Activated CD8-positive, alpha-beta T cell treated with anti-CD3 and anti-CD28 coated beads, Interleukin-2, amount 10 ng/mL, durations not matched to agents 7 days and 5 days (primary cell): ENCODE measurements around the gene SMIM45.

ENCODE experiments used
- ATAC-seq: fragments of 150-1000 bp; cut with Tn5 transposase; one replicate; pipeline ENCODE4 v1.10.0; 2021; ENCODE audit warnings: moderate library complexity
- CTCF ChIA-PET: fragments of 350-600 bp; sonication (Branson Sonifier 250); formaldehyde crosslinking; loops from one replicate; lab custom pipeline; 2021; ENCODE audit warnings: antibody characterized with exemption; lab: Charles Lee
- POLR2A ChIA-PET: fragments of 350-600 bp; sonication (Branson Sonifier 250); formaldehyde crosslinking; loops from one replicate; lab custom pipeline; 2021; ENCODE audit warnings: antibody characterized with exemption; lab: Charles Lee
- DNase-seq: peaks from one replicate; pipeline ENCODE4 v3.0.0-alpha.2; 2020
- H3K27ac Mint-ChIP-seq: one replicate; pipeline ENCODE4 v1.8.0; 2021; ENCODE audit warnings: mild to moderate bottlenecking, mixed read lengths
- H3K27me3 Mint-ChIP-seq: one replicate; pipeline ENCODE4 v1.8.0; 2021; ENCODE audit warnings: low read depth, mixed read lengths
- H3K36me3 Mint-ChIP-seq: one replicate; pipeline ENCODE4 v1.8.0; 2021; ENCODE audit warnings: low read depth, mixed read lengths
- H3K4me1 Mint-ChIP-seq: one replicate; pipeline ENCODE4 v1.8.0; 2021; ENCODE audit warnings: low read depth, mixed read lengths
- H3K4me3 Mint-ChIP-seq: one replicate; pipeline ENCODE4 v1.8.0; 2021; ENCODE audit warnings: mild to moderate bottlenecking, mixed read lengths
- H3K9me3 Mint-ChIP-seq: one replicate; pipeline ENCODE4 v1.8.0; 2022; ENCODE audit warnings: mixed read lengths; ENCODE audit not compliant: insufficient read depth

Gene SMIM45

GRCh38 chr22:41928593-41929417 lies 23.1 kb upstream of the SMIM45 start:
- CTCF ChIA-PET = interaction anchor here (1.3 to 1.5 kb wide), 2 partner anchors 12 to 231 kb away, joined by 5 to 6 read pairs; no protein-coding TSS in a partner anchor
- ATAC-seq (no peak), DNase-seq (no peak)
- Mint-ChIP-seq H3K4me1 (peaks cover 12% of the 10 kb centered on the region), H3K9me3 (no peaks in the 10 kb centered on the region), H3K27me3 (peaks cover 10% of the 10 kb centered on the region), H3K36me3 (peaks cover 2% of the 10 kb centered on the region), H3K27ac (no peak overlapping the region), H3K4me3 (no peak overlapping the region)
- POLR2A ChIA-PET = interaction anchor here (1.0 to 2.0 kb wide), 3 partner anchors 8 to 12 kb away, joined by 3 to 7 read pairs (median 6); no protein-coding TSS in a partner anchor

GRCh38 chr22:41929418-41929810 lies 22.5 kb upstream of the SMIM45 start:
- no peak overlapping the region for H3K4me3 Mint-ChIP-seq
- ChIA-PET CTCF (interaction anchor here (1.5 kb wide), 1 partner anchor 11 kb away, joined by 6 read pairs; no protein-coding TSS in a partner anchor), POLR2A (interaction anchor here (1.4 to 2.0 kb wide), 2 partner anchors 8 to 11 kb away, joined by 6 to 7 read pairs; no protein-coding TSS in a partner anchor)
- no peak overlapping the region for H3K27ac Mint-ChIP-seq
- no peaks in the 10 kb centered on the region for H3K9me3 Mint-ChIP-seq
- H3K36me3 Mint-ChIP-seq = peaks cover 2% of the 10 kb centered on the region
- ATAC-seq (no peak), DNase-seq (no peak)
- H3K4me1 Mint-ChIP-seq = peaks cover 18% of the 10 kb centered on the region
- peaks cover 10% of the 10 kb centered on the region for H3K27me3 Mint-ChIP-seq

- H3K4me1 Mint-ChIP-seq = peaks cover 15% of the 10 kb centered on the region
- CTCF ChIA-PET = no interaction called here
- peak overlapping the region; percentile 34 for H3K27ac Mint-ChIP-seq
Measured at GRCh38 chr22:41931701-41932269, 20.2 kb upstream of the SMIM45 start.

GRCh38 chr22:41932353-41932752 lies 19.6 kb upstream of the SMIM45 start:
- DNase-seq = no peak
- POLR2A ChIA-PET = no interaction called here
- H3K4me1 Mint-ChIP-seq = peaks cover 13% of the 10 kb centered on the region
- no peak overlapping the region for H3K27ac Mint-ChIP-seq
- peaks cover 18% of the 10 kb centered on the region for H3K36me3 Mint-ChIP-seq
- no peak overlapping the region for H3K4me3 Mint-ChIP-seq
- no peaks in the 10 kb centered on the region for H3K9me3 Mint-ChIP-seq
- CTCF ChIA-PET = no interaction called here
- no peak for ATAC-seq
- H3K27me3 Mint-ChIP-seq = peaks cover 3% of the 10 kb centered on the region

More at GRCh38 chr22:41931701-41932269, 20.2 kb upstream of the SMIM45 start:
- ATAC-seq (no peak), DNase-seq (no peak)
- POLR2A ChIA-PET = interaction anchor here (0.6 to 0.9 kb wide), 2 partner anchors 20 to 33 kb away, joined by 3 to 4 read pairs; no protein-coding TSS in a partner anchor
- Mint-ChIP-seq H3K36me3 (peaks cover 12% of the 10 kb centered on the region), H3K27me3 (peaks cover 3% of the 10 kb centered on the region), H3K9me3 (no peaks in the 10 kb centered on the region), H3K4me3 (no peak overlapping the region)

- ATAC-seq (peak; percentile 17), DNase-seq (no peak)
- peaks cover 22% of the 10 kb centered on the region for H3K36me3 Mint-ChIP-seq
- H3K4me1 Mint-ChIP-seq = peaks cover 14% of the 10 kb centered on the region
- peak overlapping the region; percentile 30 for H3K27ac Mint-ChIP-seq
- H3K4me3 Mint-ChIP-seq = no peak overlapping the region
- H3K9me3 Mint-ChIP-seq = no peaks in the 10 kb centered on the region
- POLR2A ChIA-PET = interaction anchor here (1.6 kb wide), 1 partner anchor 13 kb away, joined by 4 read pairs; the partner anchor contains the start of gene CENPM
- H3K27me3 Mint-ChIP-seq = no peaks in the 10 kb centered on the region
- CTCF ChIA-PET = interaction anchor here (5.8 kb wide), 1 partner anchor 8 kb away, joined by 33 read pairs; the partner anchor contains the start of gene TNFRSF13C
Measured at GRCh38 chr22:41933411-41934177, 18.4 kb upstream of the SMIM45 start.

GRCh38 chr22:41934284-41935014 lies 17.5 kb upstream of the SMIM45 start:
- ChIA-PET POLR2A (interaction anchor here (0.9 to 1.6 kb wide), 3 partner anchors 8 to 12 kb away, joined by 3 to 4 read pairs (median 3); partner anchors contain the start of gene CENPM), CTCF (interaction anchor here (5.8 kb wide), 1 partner anchor 9 kb away, joined by 33 read pairs; the partner anchor contains the start of gene TNFRSF13C)
- peaks cover 29% of the 10 kb centered on the region for H3K36me3 Mint-ChIP-seq
- no peaks in the 10 kb centered on the region for H3K9me3 Mint-ChIP-seq
- DNase-seq (no peak), ATAC-seq (no peak)
- no peaks in the 10 kb centered on the region for H3K27me3 Mint-ChIP-seq
- H3K4me1 Mint-ChIP-seq = peaks cover 19% of the 10 kb centered on the region
- no peak overlapping the region for H3K4me3 Mint-ChIP-seq
- H3K27ac Mint-ChIP-seq = peak overlapping the region; percentile 44

- Mint-ChIP-seq H3K36me3 (peaks cover 34% of the 10 kb centered on the region), H3K27me3 (no peaks in the 10 kb centered on the region), H3K4me1 (peaks cover 24% of the 10 kb centered on the region), H3K9me3 (no peaks in the 10 kb centered on the region), H3K4me3 (no peak overlapping the region), H3K27ac (peak overlapping the region; percentile 44)
- CTCF ChIA-PET = interaction anchor here (5.8 kb wide), 1 partner anchor 9 kb away, joined by 33 read pairs; the partner anchor contains the start of gene TNFRSF13C
- POLR2A ChIA-PET = interaction anchor here (0.6 to 1.6 kb wide), 4 partner anchors 9 to 12 kb away, joined by 3 to 5 read pairs (median 4); partner anchors contain the start of gene CENPM
- DNase-seq (no peak), ATAC-seq (no peak)
Measured at GRCh38 chr22:41935015-41935351, 17.0 kb upstream of the SMIM45 start.

- ATAC-seq (no peak), DNase-seq (no peak)
- H3K27me3 Mint-ChIP-seq = no peaks in the 10 kb centered on the region
- H3K9me3 Mint-ChIP-seq = no peaks in the 10 kb centered on the region
- H3K4me3 Mint-ChIP-seq = no peak overlapping the region
- CTCF ChIA-PET = interaction anchor here (5.8 kb wide), 1 partner anchor 10 kb away, joined by 33 read pairs; the partner anchor contains the start of gene TNFRSF13C
- H3K27ac Mint-ChIP-seq = no peak overlapping the region
- H3K4me1 Mint-ChIP-seq = peaks cover 30% of the 10 kb centered on the region
- peaks cover 36% of the 10 kb centered on the region for H3K36me3 Mint-ChIP-seq
- POLR2A ChIA-PET = interaction anchor here (0.6 to 1.1 kb wide), 2 partner anchors 10 to 13 kb away, joined by 3 to 5 read pairs; no protein-coding TSS in a partner anchor
Measured at GRCh38 chr22:41935509-41935908, 16.4 kb upstream of the SMIM45 start.

- Mint-ChIP-seq H3K4me3 (no peak overlapping the region), H3K27me3 (no peaks in the 10 kb centered on the region), H3K36me3 (peaks cover 49% of the 10 kb centered on the region), H3K4me1 (peaks cover 43% of the 10 kb centered on the region), H3K27ac (no peak overlapping the region), H3K9me3 (no peaks in the 10 kb centered on the region)
- no peak for ATAC-seq
- POLR2A ChIA-PET = interaction anchor here (0.9 to 1.8 kb wide), 4 partner anchors 8 to 12 kb away, joined by 3 to 6 read pairs (median 5); partner anchors contain the start of gene CENPM
- DNase-seq = no peak
- CTCF ChIA-PET = interaction anchor here (1.0 to 5.8 kb wide), 3 partner anchors 10 to 240 kb away, joined by 4 to 33 read pairs (median 5); partner anchors contain the start of genes CENPM and TNFRSF13C
Measured at GRCh38 chr22:41936894-41937169, 15.1 kb upstream of the SMIM45 start.

GRCh38 chr22:41939981-41940831 lies 11.7 kb upstream of the SMIM45 start:
- no peaks in the 10 kb centered on the region for H3K27me3 Mint-ChIP-seq
- peaks cover 69% of the 10 kb centered on the region for H3K36me3 Mint-ChIP-seq
- POLR2A ChIA-PET = interaction anchor here (0.7 to 2.3 kb wide), 19 partner anchors 12 to 674 kb away, joined by 3 to 14 read pairs (median 5); partner anchors contain the start of genes CCDC134, PMM1, POLDIP3 and SNU13

More at GRCh38 chr22:41939981-41940831, 11.7 kb upstream of the SMIM45 start:
- H3K27ac Mint-ChIP-seq = peak overlapping the region; percentile 95
- peak overlapping the region; percentile 27 for H3K4me3 Mint-ChIP-seq
- ATAC-seq (peak; percentile 84), DNase-seq (peak; percentile 95)
- H3K9me3 Mint-ChIP-seq = no peaks in the 10 kb centered on the region
- H3K4me1 Mint-ChIP-seq = peaks cover 53% of the 10 kb centered on the region
- CTCF ChIA-PET = interaction anchor here (0.9 to 3.6 kb wide), 37 partner anchors 9 to 505 kb away, joined by 3 to 77 read pairs (median 6); partner anchors contain the start of genes CCDC134, MEI1, NAGA and NDUFA6
